Sigmoid colon (tissue), 3 donors: ENCODE data around the gene XPO6.

ENCODE experiments used
- CTCF ChIP-seq, 4 experiments: fragments of 450-650 bp in 3 of 4; fragments of 200-600 bp in 1 of 4; IDR thresholded peaks; one replicate each; pipeline ENCODE4 v1.5.1; 2016 to 2019; ENCODE audit warnings: antibody characterized with exemption in 4 of 4, mild to moderate bottlenecking in 3 of 4, moderate library complexity in 2 of 4
- POLR2A ChIP-seq, 2 donors: fragments of 450-650 bp; IDR thresholded peaks; one replicate each; pipeline ENCODE4 v1.6.1; 2016; ENCODE audit warnings: antibody characterized with exemption in 2 of 2, mild to moderate bottlenecking in 2 of 2, moderate library complexity in 2 of 2

DNA sequence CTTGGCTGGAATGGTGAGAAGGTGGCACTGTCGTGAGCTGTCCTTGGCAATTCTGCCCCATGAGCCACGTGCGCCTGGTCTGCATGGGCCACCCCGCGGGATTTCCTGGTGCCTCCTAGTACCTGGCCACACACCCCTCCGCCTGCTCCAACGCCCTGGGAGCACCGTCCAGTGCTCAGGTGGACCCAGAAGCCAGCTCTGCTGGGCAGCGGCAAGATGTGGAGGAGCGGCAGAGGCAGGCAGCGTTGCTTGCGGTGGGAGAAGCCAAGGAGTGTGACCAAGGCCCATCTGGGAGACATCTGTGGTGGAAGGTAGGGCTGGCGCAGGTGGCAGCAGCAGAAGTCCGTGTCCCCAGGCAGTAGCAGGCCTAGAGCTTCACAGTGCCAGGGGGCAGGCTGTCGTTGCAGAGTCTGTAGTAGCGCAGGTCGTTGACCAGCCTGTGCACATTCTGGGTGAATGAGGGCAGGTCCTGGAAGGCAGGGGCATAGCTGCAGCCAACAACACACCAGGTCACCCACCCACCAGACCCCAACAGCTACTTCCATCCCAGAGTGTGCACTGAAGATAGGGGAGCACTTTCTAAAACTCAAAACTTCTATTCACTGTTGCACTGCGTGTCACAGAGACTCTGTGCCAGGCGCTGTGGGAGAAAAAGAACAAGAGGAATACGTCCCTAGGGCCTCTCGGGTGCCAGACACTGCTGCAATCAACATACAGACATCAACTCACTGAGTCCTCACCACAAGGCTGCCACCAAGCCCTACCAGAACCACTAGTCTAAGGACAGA lies 113.4 kb downstream of the XPO6 start:
- TF ChIP-seq CTCF (IDR thresholded peaks at IDR 0.05) (no peak), POLR2A (IDR thresholded peaks at IDR 0.05) (no peak)
